ENCODE measurements around the gene TEAD1. TPM values are rescaled to one million over a fixed set of nuclear protein-coding genes. Genes with fewer than 3 reads are reported as not detected.
A peak's percentile ranks its signal among the peaks of the same experiment; 100 is the strongest.

TEAD1 gene
- total and polyA plus RNA-seq, 9 of the 15 experiments (the other 6 are each of a cell fraction or from before 2014, with no cell fraction given), result 1.7 to 17.7 (median 10.8) TPM

- intact Hi-C loops (cut with micrococcal nuclease), result no loop called here
- H3K27me3 ChIP-seq (ENCODE audit: control insufficient read depth in 2 of 2, insufficient read depth in 2 of 2, low read length in 2 of 2), result no peaks in the 10 kb centered on the region
- H3K4me1 ChIP-seq (replicated peaks in 1 of 2; ENCODE audit: control insufficient read depth in 2 of 2, insufficient read depth in 2 of 2, low read length in 2 of 2), result peaks cover 3 to 26% of the 10 kb centered on the region in 2 experiments; a peak in 3 of 5 replicates
- H3K9me3 ChIP-seq (replicated peaks; ENCODE audit: control insufficient read depth, insufficient read depth, low read depth, low read length), result no peaks in the 10 kb centered on the region
- ChIA-PET CTCF (ENCODE audit: low intra/inter-chr PET ratio) (interaction anchor here (0.6 kb wide), 1 partner anchor 26 kb away, joined by 3 read pairs; no protein-coding TSS in a partner anchor), POLR2A (interaction anchor here (0.6 to 0.7 kb wide), 2 partner anchors 164 to 1655 kb away, joined by 3 read pairs; no protein-coding TSS in a partner anchor)
- H3K9ac ChIP-seq (ENCODE audit: insufficient read depth in 1 of 2, low read depth in 2 of 2, low read length in 2 of 2), result no peak overlapping the region
- WGBS (ENCODE audit: insufficient coverage, low coverage, missing lambda C conversion rate), result 19% methylated on average over 4 of the region's 4 CpGs
- H3K4me3 ChIP-seq, result no peak overlapping the region
- ATAC-seq (peak; percentile 53), FAIRE-seq (no peak), DNase-seq (ENCODE audit: extremely low read depth in 1 of 4, low spot score in 3 of 4) (peak in 1 of 4 experiments; percentile 45)
- H3K4me2 ChIP-seq (ENCODE audit: insufficient read depth, low read length), result no peak overlapping the region
- BruUV-seq (replicated peaks), result no TSS peak
- H3K79me2 ChIP-seq (ENCODE audit: control insufficient read depth, insufficient read depth, low read length), result peaks cover 8% of the 10 kb centered on the region; the same call in 1 of the 3 replicates
- no peaks in the 10 kb centered on the region for H3K36me3 ChIP-seq (ENCODE audit: control insufficient read depth, insufficient read depth, low read length)
- H2AFZ ChIP-seq (ENCODE audit: low read depth, low read length), result no peak overlapping the region
- no peaks in the 10 kb centered on the region for H3K9me1 ChIP-seq (ENCODE audit: control insufficient read depth, insufficient read depth, low read length)
- H3K27ac ChIP-seq (ENCODE audit: extremely low read depth, low read depth, low read length), result no peak overlapping the region
- H4K20me1 ChIP-seq (replicated peaks; ENCODE audit: control insufficient read depth, insufficient read depth, low read length), result 0 out of 2 replicates have a peak, but pooled peaks cover 6% of the 10 kb centered on the region
- in situ Hi-C loops (cut with MboI), result no loop called here
- no peak for TF ChIP-seq CBX2 (IDR thresholded peaks at IDR 0.05; ENCODE audit: insufficient read depth, low read length, poor library complexity, severe bottlenecking)
- TF ChIP-seq, protein P1, sequence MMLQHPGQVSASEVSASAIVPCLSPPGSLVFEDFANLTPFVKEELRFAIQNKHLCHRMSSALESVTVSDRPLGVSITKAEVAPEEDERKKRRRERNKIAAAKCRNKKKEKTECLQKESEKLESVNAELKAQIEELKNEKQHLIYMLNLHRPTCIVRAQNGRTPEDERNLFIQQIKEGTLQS (IDR thresholded peaks at IDR 0.05), result peak; percentile 55; the same call in 1 of the 2 replicates
- TF ChIP-seq, protein P1 (CRISPR knock-in tag; conservative IDR thresholded peaks at IDR 0.05), result no peak
- no peak for TF ChIP-seq CCNT2 (IDR thresholded peaks at IDR 0.05; ENCODE audit: borderline replicate concordance, extremely low read depth, insufficient read length, low read depth, low read length)
- TF ChIP-seq BCL6 (CRISPR knock-in tag; IDR thresholded peaks at IDR 0.05), result no peak
- no peak for TF ChIP-seq RNF2 (IDR thresholded peaks at IDR 0.05)
- no peak for TF ChIP-seq ZC3H4 (CRISPR knock-in tag; IDR thresholded peaks at IDR 0.05; ENCODE audit: borderline replicate concordance)
- no peak for TF ChIP-seq BCOR (IDR thresholded peaks at IDR 0.05)
- TF ChIP-seq CTBP1 (IDR thresholded peaks at IDR 0.05; ENCODE audit: borderline replicate concordance), result peak; percentile 57; the same call in 1 of the 2 replicates
- TF ChIP-seq, protein P2, sequence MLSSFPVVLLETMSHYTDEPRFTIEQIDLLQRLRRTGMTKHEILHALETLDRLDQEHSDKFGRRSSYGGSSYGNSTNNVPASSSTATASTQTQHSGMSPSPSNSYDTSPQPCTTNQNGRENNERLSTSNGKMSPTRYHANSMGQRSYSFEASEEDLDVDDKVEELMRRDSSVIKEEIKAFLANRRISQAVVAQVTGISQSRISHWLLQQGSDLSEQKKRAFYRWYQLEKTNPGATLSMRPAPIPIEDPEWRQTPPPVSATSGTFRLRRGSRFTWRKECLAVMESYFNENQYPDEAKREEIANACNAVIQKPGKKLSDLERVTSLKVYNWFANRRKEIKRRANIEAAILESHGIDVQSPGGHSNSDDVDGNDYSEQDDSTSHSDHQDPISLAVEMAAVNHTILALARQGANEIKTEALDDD (IDR thresholded peaks at IDR 0.05), result no peak
- no peak for TF ChIP-seq TEAD4 (IDR thresholded peaks at IDR 0.05; ENCODE audit: low read length)
- TF ChIP-seq TEAD4 (CRISPR knock-in tag; IDR thresholded peaks at IDR 0.05; ENCODE audit: borderline replicate concordance), result no peak
- 0 out of 2 replicates have a peak, but pooled peaks have one; percentile 5 for TF ChIP-seq CREM (IDR thresholded peaks at IDR 0.05; ENCODE audit: low read depth)
- no peak for TF ChIP-seq ILF3 (IDR thresholded peaks at IDR 0.05; ENCODE audit: borderline replicate concordance)
- TF ChIP-seq MEIS2 (IDR thresholded peaks at IDR 0.05; ENCODE audit: partially characterized antibody), result peak; percentile 34
- no peak for TF ChIP-seq THRAP3 (IDR thresholded peaks at IDR 0.05; ENCODE audit: borderline replicate concordance)
- no peak for TF ChIP-seq NELFE (IDR thresholded peaks at IDR 0.05; ENCODE audit: insufficient read depth, insufficient read length)
- TF ChIP-seq NFE2L1 (tag; IDR thresholded peaks at IDR 0.05; ENCODE audit: borderline replicate concordance, low read depth), result no peak
- no peak for TF ChIP-seq ZNF76 (CRISPR knock-in tag; IDR thresholded peaks at IDR 0.05; ENCODE audit: borderline replicate concordance)
- TF ChIP-seq CEBPB (tag; IDR thresholded peaks at IDR 0.05), result no peak
- no peak for TF ChIP-seq MAX (CRISPR knock-in tag; IDR thresholded peaks at IDR 0.05)
- TF ChIP-seq SIRT6 (IDR thresholded peaks at IDR 0.05; ENCODE audit: low read depth, low read length), result no peak
- no peak for TF ChIP-seq ZNF431 (CRISPR knock-in tag; IDR thresholded peaks at IDR 0.05)
- no peak for TF ChIP-seq PHTF2 (CRISPR knock-in tag; IDR thresholded peaks at IDR 0.05)
Measured at GRCh38 chr11:12702999-12703453, 28.8 kb downstream of the TEAD1 start.
